ENCODE measurements around the gene SLC7A5.

DNA sequence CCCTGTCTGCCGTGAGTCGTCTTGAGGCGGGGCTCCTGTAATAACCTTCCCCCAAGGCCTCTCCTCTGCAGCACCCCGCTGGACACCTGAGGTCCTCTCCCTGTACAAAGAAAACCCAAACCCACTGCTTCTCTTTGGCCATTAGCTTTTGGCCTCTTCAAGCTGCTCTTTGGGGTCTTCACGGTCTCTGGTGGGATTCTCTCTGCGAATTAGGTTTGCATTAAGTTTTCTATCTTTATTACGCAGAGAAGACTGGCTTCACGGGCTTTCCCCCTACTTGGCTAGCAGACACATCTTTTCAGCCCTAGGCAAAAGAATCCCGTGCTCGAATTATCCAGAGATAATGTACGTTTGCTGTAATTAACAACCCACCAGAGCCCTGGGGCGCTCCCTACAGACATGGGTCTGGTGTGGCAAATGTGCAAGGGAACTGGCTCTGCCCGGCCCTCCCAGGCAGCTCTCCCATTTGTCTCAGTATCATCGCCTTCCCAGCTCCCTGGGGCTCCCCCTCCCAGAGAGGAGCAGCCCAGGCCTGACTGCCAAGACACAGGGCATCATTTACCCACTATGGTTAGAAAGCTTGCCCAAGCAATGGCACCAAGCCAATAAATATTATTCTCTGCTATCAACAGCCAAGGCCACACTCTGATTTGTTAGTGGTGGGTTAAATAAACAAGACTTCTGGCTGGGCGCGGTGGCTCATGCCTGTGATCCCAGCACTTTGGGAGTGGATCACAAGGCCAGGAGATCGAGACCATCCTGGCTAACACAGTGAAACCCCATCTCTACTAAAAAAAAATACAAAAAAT, 78.8 kb downstream of the SLC7A5 start:
- TF ChIP-seq EZH2phosphoT487 (IDR thresholded peaks at IDR 0.05; ENCODE audit: insufficient read depth, low read depth) (no peak), EZH2 (IDR thresholded peaks at IDR 0.05; ENCODE audit: insufficient read depth, poor library complexity, severe bottlenecking) (no peak)
